GM23248 (cell line): ENCODE results near the gene MAP3K19. TPM values are rescaled to one million over a fixed set of nuclear protein-coding genes. Genes with fewer than 3 reads are reported as not detected.
"Not testable (repeated sequence)": the region's sequence is repeated elsewhere in the genome, so short reads cannot be mapped to it uniquely, and the experiment has no call there.

Source experiments
- DNase-seq: peaks from one replicate; pipeline ENCODE4 v3.0.0-alpha.2; 2015
- H2AFZ ChIP-seq: fragments of 200-600 bp; sonication (generic); 2 replicates; pipeline ENCODE4 v1.6.1; 2016; ENCODE audit warnings: antibody characterized with exemption
- H3F3A ChIP-seq: fragments of 200-600 bp; sonication (generic); 2 replicates; pipeline ENCODE4 v1.6.1; 2016; ENCODE audit warnings: mild to moderate bottlenecking, antibody characterized with exemption, mixed run types; ENCODE audit not compliant: insufficient read depth
- H3K27ac ChIP-seq: fragments of 200-600 bp; sonication (generic); 2 replicates; pipeline ENCODE4 v1.5.1; 2016; ENCODE audit warnings: mild to moderate bottlenecking
- H3K27me3 ChIP-seq: fragments of 200-600 bp; sonication (generic); replicated peaks from 2 replicates; pipeline ENCODE4 v1.6.1; 2016; ENCODE audit warnings: mild to moderate bottlenecking; ENCODE audit not compliant: insufficient read depth
- H3K36me3 ChIP-seq: fragments of 200-600 bp; sonication (generic); 2 replicates; pipeline ENCODE4 v1.6.1; 2016; ENCODE audit warnings: low read depth, mild to moderate bottlenecking
- H3K4me1 ChIP-seq: fragments of 200-600 bp; sonication (generic); 2 replicates; pipeline ENCODE4 v1.6.1; 2016; ENCODE audit warnings: mild to moderate bottlenecking; ENCODE audit not compliant: insufficient read depth
- H3K4me2 ChIP-seq: fragments of 200-600 bp; sonication (generic); one replicate; pipeline ENCODE4 v1.6.1; 2016; ENCODE audit warnings: mild to moderate bottlenecking; ENCODE audit not compliant: unreplicated experiment
- H3K4me3 ChIP-seq: fragments of 200-600 bp; sonication (generic); 2 replicates; pipeline ENCODE4 v1.5.1; 2016; ENCODE audit warnings: mild to moderate bottlenecking
- H3K79me2 ChIP-seq: fragments of 200-600 bp; sonication (generic); 2 replicates; pipeline ENCODE4 v1.6.1; 2016; ENCODE audit warnings: mild to moderate bottlenecking; ENCODE audit not compliant: insufficient read depth
- H3K9ac ChIP-seq: fragments of 200-600 bp; sonication (generic); 2 replicates; pipeline ENCODE4 v1.6.1; 2016; ENCODE audit warnings: mild to moderate bottlenecking
- H3K9me2 ChIP-seq: fragments of 200-600 bp; sonication (generic); 2 replicates; pipeline ENCODE4 v1.6.1; 2016; ENCODE audit warnings: mixed run types, mild to moderate bottlenecking, moderate library complexity; ENCODE audit not compliant: insufficient read depth
- H3K9me3 ChIP-seq: fragments of 200-600 bp; sonication (generic); one replicate; pipeline ENCODE4 v1.6.1; 2017; ENCODE audit warnings: low read depth
- H4K20me1 ChIP-seq: fragments of 200-600 bp; sonication (generic); 2 replicates; pipeline ENCODE4 v1.6.0; 2016; ENCODE audit not compliant: insufficient read depth
- EZH2 ChIP-seq: fragments of 200-600 bp; sonication (generic); IDR thresholded peaks from 2 replicates; pipeline ENCODE4 v1.6.1; 2018; ENCODE audit warnings: antibody characterized with exemption, mild to moderate bottlenecking; ENCODE audit not compliant: insufficient read depth, poor library complexity, severe bottlenecking
- EZH2phosphoT487 ChIP-seq: fragments of 200-600 bp; sonication (generic); IDR thresholded peaks from 2 replicates; pipeline ENCODE4 v1.6.1; 2018; ENCODE audit warnings: antibody characterized with exemption, moderate library complexity, mild to moderate bottlenecking, low read depth; ENCODE audit not compliant: insufficient read depth
- WGBS, 2 experiments: methylation state at CpG; one replicate each; pipeline ENCODE4 v1.1.6; 2015 to 2017; ENCODE audit warnings: low lambda C conversion rate in 2 of 2, low coverage in 1 of 2; ENCODE audit errors: missing lambda C conversion rate in 2 of 2; 5-methylcytosine and 5-hydroxymethylcytosine counted together
- in situ Hi-C: fragments of 300-500 bp; cut with MboI; formaldehyde crosslinking; loops from 2 replicates; pipeline ENCODE4 v1.15.0; 2020
- polyA plus RNA-seq: library from polyadenylated mRNA; unstranded; fragments of >200 nt; fragmentation: Nextera tagmentation; extraction: Ambion mirVana; gene quantifications from 2 replicates; pipeline ENCODE4 v1.2.1, GENCODE V29; 2016
- total RNA-seq: library from RNA; depleted of rRNA; stranded (reverse); fragments of >200 nt; shearing (Covaris generic); gene quantifications from 2 replicates; pipeline ENCODE4 v1.2.3, GENCODE V29; 2014

Gene MAP3K19
- total and polyA plus RNA-seq, 2 experiments from 2014 or later: not detected

- H4K20me1 ChIP-seq: no peaks in the 10 kb centered on the region
- 99 to 100% methylated on average over 3 of the region's 3 CpGs for WGBS, 2 experiments
- no peaks in the 10 kb centered on the region for H3F3A ChIP-seq
- no peak overlapping the region for H2AFZ ChIP-seq
- peaks cover 32% of the 10 kb centered on the region for H3K36me3 ChIP-seq
- H3K9me3 ChIP-seq: no peaks in the 10 kb centered on the region
- TF ChIP-seq EZH2 (no peak), EZH2phosphoT487 (no peak)
- H3K4me1 ChIP-seq: peaks cover 6% of the 10 kb centered on the region; the same call in 1 of the 2 replicates
- no peak overlapping the region for H3K27ac ChIP-seq
- no peaks in the 10 kb centered on the region for H3K27me3 ChIP-seq
- H3K9ac ChIP-seq: no peak overlapping the region
- DNase-seq: no peak
- in situ Hi-C loops: no loop called here
- no peaks in the 10 kb centered on the region for H3K9me2 ChIP-seq
- H3K4me3 ChIP-seq: no peak overlapping the region
- no peak overlapping the region for H3K4me2 ChIP-seq
- peaks cover 77% of the 10 kb centered on the region for H3K79me2 ChIP-seq
Measured at GRCh38 chr2:135093670-135094330, 46.6 kb upstream of the MAP3K19 start.

GRCh38 chr2:135093193-135093592, 45.9 kb upstream of the MAP3K19 start:
- no peak overlapping the region for H3K27ac ChIP-seq
- H3K4me3 ChIP-seq: no peak overlapping the region
- H3K79me2 ChIP-seq: peaks cover 77% of the 10 kb centered on the region
- no peak overlapping the region for H3K9ac ChIP-seq
- H3K4me2 ChIP-seq: no peak overlapping the region
- no peak for TF ChIP-seq EZH2phosphoT487
- TF ChIP-seq EZH2: no peak
- peaks cover 6% of the 10 kb centered on the region; the same call in 1 of the 2 replicates for H3K4me1 ChIP-seq
- in situ Hi-C loops: no loop called here
- H3K9me2 ChIP-seq: no peaks in the 10 kb centered on the region
- peaks cover 32% of the 10 kb centered on the region for H3K36me3 ChIP-seq
- H3K9me3 ChIP-seq: no peaks in the 10 kb centered on the region
- no peaks in the 10 kb centered on the region for H4K20me1 ChIP-seq
- no peaks in the 10 kb centered on the region for H3K27me3 ChIP-seq
- H3F3A ChIP-seq: no peaks in the 10 kb centered on the region
- no peak for DNase-seq
- no peak overlapping the region for H2AFZ ChIP-seq

- 96 to 100% methylated on average over 1 of the region's 1 CpG for WGBS, 2 experiments
- Histone ChIP-seq H3K9me2 (no peaks in the 10 kb centered on the region), H3K4me1 (peaks cover 6% of the 10 kb centered on the region; the same call in 1 of the 2 replicates), H3K4me3 (no peak overlapping the region), H3K36me3 (peaks cover 29% of the 10 kb centered on the region), H3K9ac (no peak overlapping the region), H3K4me2 (no peak overlapping the region), H3F3A (no peaks in the 10 kb centered on the region), H3K27me3 (no peaks in the 10 kb centered on the region), H3K79me2 (peaks cover 77% of the 10 kb centered on the region), H4K20me1 (peaks cover 5% of the 10 kb centered on the region; the same call in 1 of the 2 replicates), H3K27ac (no peak overlapping the region), H3K9me3 (no peaks in the 10 kb centered on the region), H2AFZ (no peak overlapping the region)
- DNase-seq: no peak
- TF ChIP-seq EZH2phosphoT487 (no peak), EZH2 (no peak)
- in situ Hi-C loops: no loop called here
Measured at GRCh38 chr2:135091681-135092080, 44.4 kb upstream of the MAP3K19 start.

- H3K27me3 ChIP-seq, H3F3A ChIP-seq, H3K4me3 ChIP-seq, H3K9me3 ChIP-seq, in situ Hi-C loops, H3K27ac ChIP-seq, DNase-seq, H2AFZ ChIP-seq, H3K9me2 ChIP-seq, H3K4me1 ChIP-seq, H3K9ac ChIP-seq, H3K4me2 ChIP-seq: not testable (repeated sequence)
- 99 to 100% methylated on average over 4 of the region's 4 CpGs for WGBS, 2 experiments
- Histone ChIP-seq H3K36me3 (peaks cover 21% of the 10 kb centered on the region), H3K79me2 (peaks cover 83% of the 10 kb centered on the region), H4K20me1 (peaks cover 10% of the 10 kb centered on the region; the same call in 1 of the 2 replicates)
Measured at GRCh38 chr2:135089597-135089996, 42.4 kb upstream of the MAP3K19 start.

- peaks cover 5% of the 10 kb centered on the region; the same call in 1 of the 2 replicates for H3F3A ChIP-seq
- no peak overlapping the region for H2AFZ ChIP-seq
- H3K9me3 ChIP-seq: no peaks in the 10 kb centered on the region
- peaks cover 97% of the 10 kb centered on the region for H3K79me2 ChIP-seq
- no peaks in the 10 kb centered on the region for H3K27me3 ChIP-seq
- H3K4me3 ChIP-seq: no peak overlapping the region
- peaks cover 25% of the 10 kb centered on the region for H3K36me3 ChIP-seq
- peaks cover 14% of the 10 kb centered on the region; the same call in 1 of the 2 replicates for H4K20me1 ChIP-seq
- TF ChIP-seq EZH2phosphoT487: no peak
- no peak for TF ChIP-seq EZH2
- H3K9ac ChIP-seq: no peak overlapping the region
- DNase-seq: no peak
- WGBS, 2 experiments: 93 to 96% methylated on average over 2 of the region's 2 CpGs
- no peak overlapping the region for H3K27ac ChIP-seq
- H3K4me1 ChIP-seq: no peaks in the 10 kb centered on the region
- in situ Hi-C loops: no loop called here
- no peaks in the 10 kb centered on the region for H3K9me2 ChIP-seq
- no peak overlapping the region for H3K4me2 ChIP-seq
Measured at GRCh38 chr2:135086222-135086621, 39.0 kb upstream of the MAP3K19 start.
